ENCODE data around the gene GSK3B. TPM values are rescaled to one million over a fixed set of nuclear protein-coding genes. Genes with fewer than 3 reads are reported as not detected.
"Not testable (repeated sequence)": the region's sequence is repeated elsewhere in the genome, so short reads cannot be mapped to it uniquely, and the experiment has no call there.

The GSK3B gene
- total RNA-seq, 1 donor from 2014 or later: 20.6 TPM

GRCh38 chr3:119998166-119998565, 96.1 kb downstream of the GSK3B start:
- Histone ChIP-seq H3K27me3 (no peaks in the 10 kb centered on the region), H3K9me3 (no peaks in the 10 kb centered on the region), H3K4me3 (no peak overlapping the region), H3K4me1 (no peaks in the 10 kb centered on the region), H3K27ac (no peak overlapping the region), H3K36me3 (peaks cover 0 to 12% of the 10 kb centered on the region in 2 donors)
- intact Hi-C loops (cut with DNase I): no loop called here
- TF ChIP-seq CTCF (IDR thresholded peaks at IDR 0.05) (no peak), POLR2A (IDR thresholded peaks at IDR 0.05) (no peak), POLR2AphosphoS5 (IDR thresholded peaks at IDR 0.05; ENCODE audit: insufficient read depth in 1 of 2, low read depth in 1 of 2) (no peak)
- no peak for DNase-seq (ENCODE audit: extremely low spot score in 2 of 2)

GRCh38 chr3:119990888-119991287, 103.4 kb downstream of the GSK3B start:
- Histone ChIP-seq H3K27me3 (no peaks in the 10 kb centered on the region), H3K27ac (no peak overlapping the region), H3K4me3 (no peak overlapping the region), H3K36me3 (no peaks in the 10 kb centered on the region), H3K9me3 (no peaks in the 10 kb centered on the region), H3K4me1 (peaks cover 24% of the 10 kb centered on the region)
- TF ChIP-seq POLR2AphosphoS5 (IDR thresholded peaks at IDR 0.05; ENCODE audit: insufficient read depth in 1 of 2, low read depth in 1 of 2): no peak
- TF ChIP-seq CTCF (IDR thresholded peaks at IDR 0.05): no peak
- no peak for TF ChIP-seq POLR2A (IDR thresholded peaks at IDR 0.05)
- intact Hi-C loops (cut with DNase I): no loop called here
- DNase-seq (ENCODE audit: extremely low spot score in 2 of 2): no peak

- Histone ChIP-seq H3K9me3 (no peaks in the 10 kb centered on the region), H3K27me3 (no peaks in the 10 kb centered on the region), H3K27ac (no peak overlapping the region), H3K4me1 (peaks cover 24% of the 10 kb centered on the region), H3K4me3 (no peak overlapping the region), H3K36me3 (no peaks in the 10 kb centered on the region)
- DNase-seq (ENCODE audit: extremely low spot score in 2 of 2): no peak
- intact Hi-C loops (cut with DNase I): no loop called here
- no peak for TF ChIP-seq POLR2AphosphoS5 (IDR thresholded peaks at IDR 0.05; ENCODE audit: insufficient read depth in 1 of 2, low read depth in 1 of 2)
- TF ChIP-seq CTCF (IDR thresholded peaks at IDR 0.05): no peak
- no peak for TF ChIP-seq POLR2A (IDR thresholded peaks at IDR 0.05)
Observed at GRCh38 chr3:119989981-119990655, 104.1 kb downstream of the GSK3B start.

- H3K9me3 ChIP-seq; H3K4me3 ChIP-seq; intact Hi-C loops (cut with DNase I); DNase-seq (ENCODE audit: extremely low spot score in 2 of 2); H3K36me3 ChIP-seq; H3K27ac ChIP-seq; H3K27me3 ChIP-seq: not testable (repeated sequence)
- peaks cover 18% of the 10 kb centered on the region for H3K4me1 ChIP-seq
Observed at GRCh38 chr3:119986812-119987211, 107.4 kb downstream of the GSK3B start.

- Histone ChIP-seq H3K27ac (no peak overlapping the region), H3K4me3 (no peak overlapping the region), H3K36me3 (no peaks in the 10 kb centered on the region), H3K9me3 (no peaks in the 10 kb centered on the region), H3K27me3 (no peaks in the 10 kb centered on the region), H3K4me1 (peaks cover 10% of the 10 kb centered on the region)
- intact Hi-C loops (cut with DNase I): no loop called here
- DNase-seq (ENCODE audit: extremely low spot score in 2 of 2): no peak
- TF ChIP-seq CTCF (IDR thresholded peaks at IDR 0.05) (no peak), POLR2AphosphoS5 (IDR thresholded peaks at IDR 0.05; ENCODE audit: insufficient read depth in 1 of 2, low read depth in 1 of 2) (no peak), POLR2A (IDR thresholded peaks at IDR 0.05) (no peak)
Observed at GRCh38 chr3:119981386-119981785, 112.9 kb downstream of the GSK3B start.

Measured in vagina (tissue), 2 donors.